Endothelial cell of umbilical vein (primary cell): ENCODE results near the gene DNAJC7. TPM values are rescaled to one million over a fixed set of nuclear protein-coding genes. Genes with fewer than 3 reads are reported as not detected.

ENCODE experiments used
- BruUV-seq: library from RNA; stranded (reverse); fragments of 400-500 nt; replicated peaks from 2 replicates; lab custom pipeline; 2021; lab: Mats Ljungman, UMichigan
- CTCF ChIA-PET: fragments of 300-600, 350-600 bp; sonication (Branson Sonifier 250); formaldehyde crosslinking; loops from one replicate; lab custom pipeline; 2021; ENCODE audit warnings: antibody characterized with exemption, inconsistent platforms; lab: Charles Lee
- POLR2A ChIA-PET: fragments of 300-600, 350-600 bp; sonication (Branson Sonifier 250); formaldehyde crosslinking; loops from one replicate; lab custom pipeline; 2021; ENCODE audit warnings: antibody characterized with exemption, inconsistent platforms; lab: Charles Lee
- DNase-seq: peaks from one replicate; pipeline ENCODE4 v3.0.0-alpha.2; 2011; ENCODE audit warnings: low read depth, low spot score
- FAIRE-seq: peaks from 2 replicates; lab custom pipeline; 2011; peaks lifted over from hg19 to GRCh38; lab: Jason Lieb, UNC
- H2AFZ ChIP-seq: 2 replicates; pipeline ENCODE4 v1.6.0; 2012; ENCODE audit warnings: low read depth, low read length, control low read depth, inconsistent platforms
- H3K27ac ChIP-seq: 2 replicates; pipeline ENCODE4 v1.5.1; 2011; ENCODE audit warnings: low read depth, mild to moderate bottlenecking, control low read depth, low read length, moderate library complexity; ENCODE audit not compliant: insufficient read depth
- H3K27me3 ChIP-seq, 2 experiments: 2 replicates each; pipeline versions ENCODE4 v1.6.0 to v1.6.1; 2011; ENCODE audit warnings: low read length in 2 of 2, mixed read lengths in 1 of 2; ENCODE audit not compliant: control insufficient read depth in 2 of 2, insufficient read depth in 2 of 2
- H3K36me3 ChIP-seq, 2 experiments: 2 replicates in 1 of 2; 3 replicates in 1 of 2; pipeline ENCODE4 v1.5.1; 2011; ENCODE audit warnings: low read length in 2 of 2, mild to moderate bottlenecking in 1 of 2, moderate library complexity in 1 of 2; ENCODE audit not compliant: control insufficient read depth in 2 of 2, insufficient read depth in 2 of 2; ENCODE audit errors: extremely low read depth in 1 of 2
- H3K4me1 ChIP-seq: 3 replicates; pipeline ENCODE4 v1.5.1; 2011; ENCODE audit warnings: mild to moderate bottlenecking, low read length; ENCODE audit not compliant: control insufficient read depth, insufficient read depth; ENCODE audit errors: extremely low read depth
- H3K4me2 ChIP-seq: 2 replicates; pipeline ENCODE4 v1.6.1; 2011; ENCODE audit warnings: low read length, control low read depth, mixed read lengths; ENCODE audit not compliant: insufficient read depth
- H3K4me3 ChIP-seq, 3 experiments: fragments of 200-600 bp in 1 of 3; sonication (generic), shearing (Covaris generic) in 1 of 3; replicated peaks in 1 of 3; 2 replicates each; pipeline ENCODE4 v1.5.1; 2011 to 2016; ENCODE audit warnings: control low read depth in 3 of 3, low read length in 3 of 3, mild to moderate bottlenecking in 2 of 3, inconsistent platforms in 1 of 3, low read depth in 1 of 3, moderate library complexity in 1 of 3; ENCODE audit not compliant: insufficient read depth in 1 of 3
- H3K79me2 ChIP-seq: 2 replicates; pipeline ENCODE4 v1.6.0; 2012; ENCODE audit warnings: low read length, inconsistent platforms; ENCODE audit not compliant: control insufficient read depth, insufficient read depth
- H3K9ac ChIP-seq: replicated peaks from 2 replicates; pipeline ENCODE3; 2011; ENCODE audit warnings: low read length, control low read depth; ENCODE audit not compliant: insufficient read depth; ENCODE audit errors: extremely low read depth
- H3K9me1 ChIP-seq: replicated peaks from 3 replicates; pipeline ENCODE4 v1.6.0; 2011; ENCODE audit warnings: mild to moderate bottlenecking, low read length; ENCODE audit not compliant: control insufficient read depth, insufficient read depth; ENCODE audit errors: extremely low read depth
- H3K9me3 ChIP-seq: replicated peaks from 2 replicates; pipeline ENCODE4 v1.5.1; 2012; ENCODE audit warnings: low read length, inconsistent platforms; ENCODE audit not compliant: control insufficient read depth, insufficient read depth
- H4K20me1 ChIP-seq: replicated peaks from 2 replicates; pipeline ENCODE3; 2011; ENCODE audit warnings: mild to moderate bottlenecking, low read length; ENCODE audit not compliant: control insufficient read depth, insufficient read depth; ENCODE audit errors: extremely low read depth
- FOS ChIP-seq: IDR thresholded peaks from 2 replicates; pipeline ENCODE4 v1.6.1; 2011; ENCODE audit warnings: mild to moderate bottlenecking, low read length, moderate library complexity, borderline replicate concordance; ENCODE audit not compliant: insufficient read depth
- GATA2 ChIP-seq: IDR thresholded peaks from 2 replicates; pipeline ENCODE4 v1.7.0; 2011; ENCODE audit warnings: low read depth, mild to moderate bottlenecking, moderate library complexity, mixed read lengths, low read length; ENCODE audit not compliant: insufficient read length, insufficient read depth
- JUN ChIP-seq: IDR thresholded peaks from 2 replicates; pipeline ENCODE4 v1.6.1; 2011; ENCODE audit warnings: borderline replicate concordance, low read depth; ENCODE audit not compliant: insufficient read length, insufficient read depth
- POLR2A ChIP-seq: IDR thresholded peaks from 2 replicates; pipeline ENCODE4 v1.6.1; 2012; ENCODE audit warnings: low read depth, mild to moderate bottlenecking, control low read depth, low read length
- POLR2AphosphoS5 ChIP-seq: IDR thresholded peaks from 2 replicates; pipeline ENCODE4 v1.6.1; 2012; ENCODE audit warnings: low read depth, mild to moderate bottlenecking, control low read depth, low read length, moderate library complexity; ENCODE audit not compliant: insufficient read depth
- dilution Hi-C: fragments of 300-500 bp; cut with MboI; formaldehyde crosslinking; loops from one replicate; pipeline ENCODE4 v1.15.0; 2019; ENCODE audit warnings: low sequenced_read_pairs; ENCODE audit not compliant: extremely low pct_ligation_motif_present
- intact Hi-C: fragments of 100-400 bp; cut with micrococcal nuclease; formaldehyde crosslinking; loops from one replicate; pipeline ENCODE4 v1.10.0; 2022
- polyA plus RNA-seq, 4 experiments: library from polyadenylated mRNA; depleted of rRNA in 3 of 4; stranded (reverse) in 3 of 4; unstranded in 1 of 4; fragments of >200 nt; gene quantifications; 2 replicates each; pipeline versions ENCODE4 v1.2.1 to v1.2.3, GENCODE V29; 2011 to 2012; ENCODE audit warnings: missing spikeins in 1 of 4
- total RNA-seq: library from RNA; stranded (reverse); gene quantifications from 2 replicates; pipeline ENCODE4 v1.2.3, GENCODE V29; 2021
- TF ChIP-seq, protein P1 (sequence below): IDR thresholded peaks from 2 replicates; pipeline ENCODE4 v1.6.1; 2011; ENCODE audit not compliant: insufficient read depth, insufficient read length
- TF ChIP-seq, protein P2 (sequence below), 2 donors: IDR thresholded peaks; 1 replicate in 1 of 2; 2 replicates in 1 of 2; pipeline ENCODE4 v1.5.1; 2011; ENCODE audit warnings: low read length in 2 of 2, mild to moderate bottlenecking in 2 of 2, moderate library complexity in 2 of 2, control low read depth in 1 of 2, inconsistent platforms in 1 of 2, low read depth in 1 of 2; ENCODE audit not compliant: insufficient read depth in 1 of 2; ENCODE audit errors: extremely low read depth in 1 of 2

DNAJC7 gene
- total and polyA plus RNA-seq, 2 donors (not counting 3 experiments of a cell fraction or from before 2014, with no cell fraction given) = 19.8 to 111 TPM

DNA sequence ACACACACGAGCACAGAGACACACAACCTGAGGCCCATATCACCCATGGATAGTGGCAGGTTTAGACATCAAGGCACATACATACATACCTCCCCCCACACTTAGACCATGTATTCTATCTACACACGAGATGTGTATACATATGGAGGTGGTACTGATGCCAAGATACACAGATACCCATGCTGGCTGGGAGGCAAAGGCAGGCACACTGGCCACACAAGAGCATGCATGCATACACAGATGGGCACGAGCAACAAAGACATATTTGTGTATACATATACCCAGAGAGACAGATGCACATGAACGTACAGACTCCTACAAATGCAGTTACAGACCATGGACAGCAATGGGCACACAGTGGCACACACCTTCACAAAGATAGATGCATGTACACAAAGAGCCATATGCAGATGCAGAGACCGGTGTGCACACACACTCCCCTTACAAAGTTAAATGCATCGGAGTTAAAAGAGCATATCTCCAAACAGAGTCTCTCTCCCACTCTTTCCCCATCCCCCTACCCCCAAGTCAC, 35.2 kb upstream of the DNAJC7 start:
- Histone ChIP-seq H3K4me3 (no peak overlapping the region), H3K9me3 (no peaks in the 10 kb centered on the region), H3K9me1 (no peaks in the 10 kb centered on the region), H2AFZ (no peak overlapping the region), H3K36me3 (no peaks in the 10 kb centered on the region), H3K9ac (no peak overlapping the region), H3K27me3 (peaks cover 31 to 44% of the 10 kb centered on the region in 2 experiments), H3K4me2 (no peak overlapping the region), H4K20me1 (no peaks in the 10 kb centered on the region), H3K27ac (no peak overlapping the region), H3K79me2 (no peaks in the 10 kb centered on the region), H3K4me1 (no peaks in the 10 kb centered on the region)
- dilution Hi-C loops (no loop called here), intact Hi-C loops (no loop called here)
- ChIA-PET CTCF (interaction anchor here (1.7 kb wide), 1 partner anchor 16 kb away, joined by 9 read pairs; no protein-coding TSS in a partner anchor), POLR2A (no interaction called here)
- DNase-seq = no peak
- no peak for TF ChIP-seq GATA2
- TF ChIP-seq POLR2A = no peak
- TF ChIP-seq JUN = no peak
- no peak for TF ChIP-seq POLR2AphosphoS5
- TF ChIP-seq FOS = no peak
- TF ChIP-seq, protein P1, sequence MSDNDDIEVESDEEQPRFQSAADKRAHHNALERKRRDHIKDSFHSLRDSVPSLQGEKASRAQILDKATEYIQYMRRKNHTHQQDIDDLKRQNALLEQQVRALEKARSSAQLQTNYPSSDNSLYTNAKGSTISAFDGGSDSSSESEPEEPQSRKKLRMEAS = no peak
- TF ChIP-seq, protein P2, sequence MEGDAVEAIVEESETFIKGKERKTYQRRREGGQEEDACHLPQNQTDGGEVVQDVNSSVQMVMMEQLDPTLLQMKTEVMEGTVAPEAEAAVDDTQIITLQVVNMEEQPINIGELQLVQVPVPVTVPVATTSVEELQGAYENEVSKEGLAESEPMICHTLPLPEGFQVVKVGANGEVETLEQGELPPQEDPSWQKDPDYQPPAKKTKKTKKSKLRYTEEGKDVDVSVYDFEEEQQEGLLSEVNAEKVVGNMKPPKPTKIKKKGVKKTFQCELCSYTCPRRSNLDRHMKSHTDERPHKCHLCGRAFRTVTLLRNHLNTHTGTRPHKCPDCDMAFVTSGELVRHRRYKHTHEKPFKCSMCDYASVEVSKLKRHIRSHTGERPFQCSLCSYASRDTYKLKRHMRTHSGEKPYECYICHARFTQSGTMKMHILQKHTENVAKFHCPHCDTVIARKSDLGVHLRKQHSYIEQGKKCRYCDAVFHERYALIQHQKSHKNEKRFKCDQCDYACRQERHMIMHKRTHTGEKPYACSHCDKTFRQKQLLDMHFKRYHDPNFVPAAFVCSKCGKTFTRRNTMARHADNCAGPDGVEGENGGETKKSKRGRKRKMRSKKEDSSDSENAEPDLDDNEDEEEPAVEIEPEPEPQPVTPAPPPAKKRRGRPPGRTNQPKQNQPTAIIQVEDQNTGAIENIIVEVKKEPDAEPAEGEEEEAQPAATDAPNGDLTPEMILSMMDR (IDR thresholded peaks at IDR 0.05; ENCODE audit: extremely low read depth in 1 of 2, insufficient read depth in 1 of 2, low read depth in 1 of 2, low read length in 2 of 2) = no peak
- no peak for FAIRE-seq
- no TSS peak for BruUV-seq
